Renal cortex interstitium (tissue), 11 donors: ENCODE measurements around the gene POP4. TPM values are rescaled to one million over a fixed set of nuclear protein-coding genes. Genes with fewer than 3 reads are reported as not detected.

Experiments
- DNase-seq, 11 donors: peaks; one replicate each; pipeline ENCODE4 v3.0.0-alpha.2; 2013; ENCODE audit warnings: low read depth in 9 of 11, low spot score in 4 of 11; ENCODE audit errors: extremely low read depth in 1 of 11
- polyA plus RNA-seq, 3 donors: library from polyadenylated mRNA; unstranded; fragments of 120-200 nt; gene quantifications; one replicate each; pipeline ENCODE4 v1.2.1, GENCODE V29; 2013; ENCODE audit not compliant: insufficient read length in 3 of 3

Gene POP4
- polyA plus RNA-seq, 3 donors: 58.1 to 75.1 (median 64.2) TPM

- DNase-seq: no peak
Observed at GRCh38 chr19:29596080-29596727, 9.9 kb upstream of the POP4 start.

- no peak for DNase-seq
Observed at GRCh38 chr19:29596885-29597525, 9.1 kb upstream of the POP4 start.

GRCh38 chr19:29598036-29598435, 8.0 kb upstream of the POP4 start:
- no peak for DNase-seq

- DNase-seq: no peak
Observed at GRCh38 chr19:29598496-29598895, 7.6 kb upstream of the POP4 start.

GRCh38 chr19:29603308-29603707, 2.8 kb upstream of the POP4 start:
- no peak for DNase-seq

GRCh38 chr19:29606420-29606747, 301 bp downstream of the POP4 start:
- DNase-seq: no peak

- no peak for DNase-seq
Observed at GRCh38 chr19:29609636-29610035, 3.6 kb downstream of the POP4 start.

- no peak for DNase-seq
Observed at GRCh38 chr19:29610213-29610573, 4.1 kb downstream of the POP4 start.

GRCh38 chr19:29610574-29611271, 4.6 kb downstream of the POP4 start:
- DNase-seq: peak in 7 of 11 donors; percentile 64 to 76 (median 72)

GRCh38 chr19:29612121-29612520, 6.0 kb downstream of the POP4 start:
- DNase-seq: no peak

- DNase-seq: no peak
Observed at GRCh38 chr19:29612801-29613595, 6.9 kb downstream of the POP4 start.

- DNase-seq: no peak
Observed at GRCh38 chr19:29614046-29614445, 8.0 kb downstream of the POP4 start.

GRCh38 chr19:29614780-29615179, 8.7 kb downstream of the POP4 start:
- DNase-seq: no peak

- DNase-seq: no peak
Observed at GRCh38 chr19:29615891-29616425, 9.9 kb downstream of the POP4 start.

- no peak for DNase-seq
Observed at GRCh38 chr19:29616541-29616940, 10.5 kb downstream of the POP4 start.

GRCh38 chr19:29617366-29618266, 11.5 kb downstream of the POP4 start:
- DNase-seq: no peak

GRCh38 chr19:29618434-29618833, 12.4 kb downstream of the POP4 start:
- DNase-seq: no peak

GRCh38 chr19:29618871-29619270, 12.8 kb downstream of the POP4 start:
- no peak for DNase-seq

GRCh38 chr19:29620931-29621351, 14.9 kb downstream of the POP4 start:
- DNase-seq: no peak
